ENCODE data around the gene MYO16. TPM values are rescaled to one million over a fixed set of nuclear protein-coding genes. Genes with fewer than 3 reads are reported as not detected.
"Not testable (repeated sequence)": the region's sequence is repeated elsewhere in the genome, so short reads cannot be mapped to it uniquely, and the experiment has no call there.

Gene MYO16
- total RNA-seq, 4 donors from 2014 or later, result 0.53 TPM; not detected in 3

GRCh38 chr13:108781312-108781711 is 151.9 kb downstream of the MYO16 start:
- TF ChIP-seq POLR2A (IDR thresholded peaks at IDR 0.05) (no peak), CTCF (IDR thresholded peaks at IDR 0.05) (no peak)
- Histone ChIP-seq H3K36me3 (no peaks in the 10 kb centered on the region), H3K27ac (no peak overlapping the region), H3K9me3 (no peaks in the 10 kb centered on the region), H3K4me1 (no peaks in the 10 kb centered on the region), H3K4me3 (no peak overlapping the region), H3K27me3 (no peaks in the 10 kb centered on the region)
- DNase-seq, result no peak

DNA sequence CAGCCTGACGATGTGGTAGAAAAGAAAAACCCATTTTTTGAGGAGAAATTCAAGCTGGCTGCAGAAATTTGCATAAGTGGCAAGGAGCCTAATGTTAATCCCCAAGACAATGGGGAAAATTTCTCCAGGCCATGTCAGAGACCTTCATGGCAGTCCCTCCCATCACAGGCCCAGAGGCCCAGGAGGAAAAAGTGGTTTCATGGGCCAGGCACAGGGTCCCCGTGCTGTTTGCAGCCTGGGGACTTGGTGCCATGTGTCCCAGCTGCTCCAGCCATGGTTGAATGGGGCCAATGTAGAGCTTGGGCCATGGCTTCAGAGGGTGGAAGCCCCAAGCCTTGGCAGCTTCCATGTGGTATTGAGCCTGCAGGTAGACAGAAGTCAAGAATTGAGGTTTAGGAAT is 153.1 kb downstream of the MYO16 start:
- not testable (repeated sequence) for H3K36me3 ChIP-seq, H3K27me3 ChIP-seq, H3K4me1 ChIP-seq, H3K27ac ChIP-seq, DNase-seq, H3K4me3 ChIP-seq, H3K9me3 ChIP-seq

- Histone ChIP-seq H3K4me1 (no peaks in the 10 kb centered on the region), H3K9me3 (no peaks in the 10 kb centered on the region), H3K4me3 (no peak overlapping the region), H3K27ac (no peak overlapping the region), H3K36me3 (no peaks in the 10 kb centered on the region), H3K27me3 (no peaks in the 10 kb centered on the region)
- no peak for DNase-seq
- TF ChIP-seq CTCF (IDR thresholded peaks at IDR 0.05) (no peak), POLR2A (IDR thresholded peaks at IDR 0.05) (no peak)
These were observed 156.4 kb downstream of the MYO16 start for GRCh38 chr13:108785844-108786243.

DNA sequence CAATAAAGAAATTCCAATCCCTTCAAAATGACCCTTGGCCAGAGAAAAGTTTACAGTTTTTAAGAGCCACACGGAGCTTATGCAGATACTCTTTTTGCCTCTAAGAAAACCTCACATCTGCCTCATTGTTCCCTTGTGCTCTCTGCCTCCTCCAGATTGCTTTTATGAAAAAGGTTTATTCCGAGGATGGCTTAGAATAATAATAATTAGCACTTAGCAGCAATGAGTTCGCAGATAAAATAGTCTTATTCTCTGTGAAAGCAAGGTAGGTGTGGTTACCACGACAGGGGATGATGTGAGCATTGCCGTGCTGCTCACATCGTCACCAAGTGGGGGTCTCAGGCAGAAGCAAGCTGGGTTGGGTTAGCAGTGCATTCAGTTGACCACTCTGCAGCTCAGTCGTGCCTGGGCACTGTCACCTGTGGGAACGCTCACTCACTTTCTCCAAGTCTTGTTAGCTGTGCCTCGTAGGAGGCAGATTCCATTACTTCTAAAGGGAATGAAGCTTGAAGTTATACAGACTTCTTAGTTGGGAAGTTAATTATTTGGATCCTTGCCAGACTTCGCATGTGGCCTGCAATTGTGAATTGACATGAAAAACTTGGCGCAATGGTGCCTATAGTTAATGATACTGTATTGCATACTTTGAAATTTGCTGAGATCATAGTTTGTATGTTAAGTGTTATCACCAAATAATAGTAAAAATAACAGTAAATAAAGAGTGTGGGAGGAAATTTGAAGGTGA is 157.2 kb downstream of the MYO16 start:
- H3K4me1 ChIP-seq, result no peaks in the 10 kb centered on the region
- H3K27ac ChIP-seq, result no peak overlapping the region
- no peak overlapping the region for H3K4me3 ChIP-seq
- no peak for TF ChIP-seq POLR2A (IDR thresholded peaks at IDR 0.05)
- no peak for TF ChIP-seq CTCF (IDR thresholded peaks at IDR 0.05)
- H3K9me3 ChIP-seq, result no peaks in the 10 kb centered on the region
- DNase-seq, result no peak
- H3K27me3 ChIP-seq, result no peaks in the 10 kb centered on the region
- H3K36me3 ChIP-seq, result no peaks in the 10 kb centered on the region

GRCh38 chr13:108787700-108788414 is 158.4 kb downstream of the MYO16 start:
- H3K4me1 ChIP-seq, result no peaks in the 10 kb centered on the region
- TF ChIP-seq CTCF (IDR thresholded peaks at IDR 0.05) (no peak), POLR2A (IDR thresholded peaks at IDR 0.05) (no peak)
- no peak for DNase-seq
- H3K27me3 ChIP-seq, result no peaks in the 10 kb centered on the region
- H3K4me3 ChIP-seq, result no peak overlapping the region
- H3K27ac ChIP-seq, result no peak overlapping the region
- H3K36me3 ChIP-seq, result no peaks in the 10 kb centered on the region
- H3K9me3 ChIP-seq, result no peaks in the 10 kb centered on the region

DNA sequence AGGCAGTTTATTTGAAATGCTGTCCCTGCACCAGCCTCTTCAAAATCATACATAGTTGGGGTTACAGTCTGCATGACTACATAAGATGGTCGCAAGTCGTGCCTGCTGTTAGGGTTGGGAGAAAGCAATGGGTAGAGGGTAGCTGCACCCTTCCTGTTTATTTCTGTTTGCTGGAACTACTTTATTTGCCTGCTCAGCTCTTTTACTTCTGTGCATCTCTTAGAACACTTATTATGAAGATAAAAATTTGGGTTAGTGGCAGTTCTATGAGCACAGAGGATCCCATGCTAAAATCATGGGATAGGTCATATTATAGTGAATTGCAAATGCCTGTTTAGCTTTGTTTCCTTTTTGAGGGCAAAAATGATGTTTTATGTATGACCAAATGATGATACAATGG is 160.1 kb downstream of the MYO16 start:
- DNase-seq, result no peak
- H3K4me1 ChIP-seq, result no peaks in the 10 kb centered on the region
- H3K27me3 ChIP-seq, result no peaks in the 10 kb centered on the region
- no peaks in the 10 kb centered on the region for H3K36me3 ChIP-seq
- TF ChIP-seq POLR2A (IDR thresholded peaks at IDR 0.05), result no peak
- TF ChIP-seq CTCF (IDR thresholded peaks at IDR 0.05), result no peak
- no peak overlapping the region for H3K4me3 ChIP-seq
- no peaks in the 10 kb centered on the region for H3K9me3 ChIP-seq
- H3K27ac ChIP-seq, result no peak overlapping the region
